Retina (tissue), 1 donor: ENCODE measurements around the gene PPFIA3.

ENCODE experiments used
- DNase-seq: peaks from one replicate; pipeline ENCODE4 v3.0.0-alpha.2; 2016

Gene PPFIA3

DNA sequence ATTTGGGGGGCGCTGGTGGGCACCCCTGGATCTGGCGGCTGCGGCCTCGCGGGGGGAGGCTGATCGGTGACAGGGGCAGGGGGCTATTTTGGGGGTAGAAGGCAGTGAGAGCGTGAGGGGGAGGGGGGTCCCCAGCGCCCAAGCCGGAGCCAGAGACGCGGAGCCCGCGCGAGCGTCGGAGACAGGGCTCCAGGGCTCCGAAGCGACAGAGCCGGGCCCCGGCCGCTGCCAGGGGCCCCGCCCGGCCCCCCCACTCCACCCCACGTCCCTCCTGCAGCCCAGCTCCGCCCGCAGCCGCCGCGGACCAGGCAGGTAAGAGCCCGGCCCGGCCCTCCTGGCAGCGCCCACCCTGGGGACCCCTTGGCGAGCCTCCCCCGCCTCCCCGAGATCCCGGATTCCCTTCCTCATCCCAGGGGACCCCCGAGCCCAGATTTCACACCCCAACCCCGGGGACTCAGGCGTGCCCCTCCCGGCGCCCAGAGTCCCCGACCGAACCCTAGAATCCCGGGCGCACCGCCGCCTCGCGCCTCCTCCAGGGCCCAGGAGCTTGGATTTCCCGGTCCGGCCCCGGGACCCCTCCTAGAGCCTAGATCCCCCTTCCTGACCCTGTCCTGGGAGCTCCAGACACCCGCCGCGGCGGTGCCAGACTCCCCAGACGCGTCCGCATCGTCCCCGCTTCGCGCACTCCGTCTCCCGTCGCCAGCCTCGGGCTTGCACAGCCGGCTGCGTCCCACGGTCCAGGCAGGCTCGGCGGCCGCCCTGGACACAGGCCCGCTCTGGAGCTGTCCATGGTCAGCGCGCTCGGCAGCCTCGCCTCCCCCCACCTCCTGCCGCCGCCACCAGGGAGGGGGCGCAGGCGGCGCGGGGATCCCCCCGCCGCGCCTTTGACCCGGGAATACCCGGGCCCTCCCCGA is at the start of gene PPFIA3:
Gene PPFIA3, plus strand, starts transcription at position 134 of the 914 bp plus-strand sequence. CDS start 8,330 bp downstream, outside the sequence.
- peak; percentile 80 for DNase-seq

DNA sequence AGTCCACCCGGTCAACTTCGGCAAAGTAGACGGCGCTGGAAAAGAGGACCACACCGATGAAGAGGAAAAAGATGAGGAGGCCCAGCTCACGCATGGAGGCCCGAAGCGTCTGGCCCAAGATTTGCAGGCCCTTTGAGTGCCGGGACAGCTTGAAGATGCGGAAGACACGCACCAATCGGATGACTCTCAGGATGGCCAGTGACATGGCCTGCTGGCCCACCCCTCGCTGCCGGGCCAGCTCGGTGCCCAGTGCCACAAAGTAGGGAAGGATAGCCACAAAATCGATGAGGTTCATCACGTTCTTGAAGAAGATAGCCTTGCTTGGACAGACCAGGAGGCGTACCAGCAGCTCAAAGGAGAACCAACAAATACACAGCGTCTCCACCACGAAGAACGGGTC is 48.9 kb upstream of the PPFIA3 start:
- no peak for DNase-seq

- DNase-seq, result peak; percentile 68
Observed at GRCh38 chr19:49071860-49072547, 47.3 kb upstream of the PPFIA3 start.

- no peak for DNase-seq
Observed at GRCh38 chr19:49073514-49074378, 45.6 kb upstream of the PPFIA3 start.

DNA sequence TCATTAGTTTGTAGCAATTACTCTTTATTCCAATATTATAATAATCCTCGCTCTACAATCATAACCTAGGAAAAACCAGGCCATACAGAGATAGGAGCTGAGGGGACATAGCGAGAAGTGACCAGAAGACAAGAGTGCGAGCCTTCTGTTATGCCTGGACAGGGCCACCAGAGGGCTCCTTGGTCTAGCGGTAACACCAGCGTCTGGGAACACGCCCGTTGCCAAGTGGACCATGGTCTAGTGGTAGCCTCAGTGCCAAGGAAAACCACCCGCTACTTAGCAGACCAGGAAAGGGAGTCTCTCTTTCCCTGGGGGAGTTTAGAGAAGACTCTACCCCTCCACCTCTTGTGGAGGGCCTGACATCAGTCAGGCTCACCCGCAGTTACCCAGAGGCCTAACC is 44.5 kb upstream of the PPFIA3 start:
- peak; percentile 63 for DNase-seq

DNA sequence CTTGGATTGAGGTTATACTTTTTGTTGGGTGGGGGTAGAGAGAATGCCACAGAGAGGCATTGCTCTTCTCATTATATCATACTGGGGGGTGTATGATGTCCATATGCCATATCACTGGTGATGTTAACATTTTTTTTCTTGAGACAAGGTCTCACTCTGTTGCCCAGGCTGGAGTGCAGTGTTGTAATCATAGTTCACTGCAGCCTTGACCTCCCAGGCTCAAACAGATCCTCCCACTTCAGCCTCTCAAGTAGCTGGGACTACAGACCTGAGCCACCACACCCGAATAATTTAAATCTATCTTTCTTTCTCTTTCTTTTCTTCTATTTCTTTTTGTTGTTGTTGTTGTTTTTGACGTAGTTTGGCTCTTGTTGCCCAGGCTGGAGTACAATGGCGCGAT is 39.0 kb upstream of the PPFIA3 start:
- DNase-seq, result no peak

DNA sequence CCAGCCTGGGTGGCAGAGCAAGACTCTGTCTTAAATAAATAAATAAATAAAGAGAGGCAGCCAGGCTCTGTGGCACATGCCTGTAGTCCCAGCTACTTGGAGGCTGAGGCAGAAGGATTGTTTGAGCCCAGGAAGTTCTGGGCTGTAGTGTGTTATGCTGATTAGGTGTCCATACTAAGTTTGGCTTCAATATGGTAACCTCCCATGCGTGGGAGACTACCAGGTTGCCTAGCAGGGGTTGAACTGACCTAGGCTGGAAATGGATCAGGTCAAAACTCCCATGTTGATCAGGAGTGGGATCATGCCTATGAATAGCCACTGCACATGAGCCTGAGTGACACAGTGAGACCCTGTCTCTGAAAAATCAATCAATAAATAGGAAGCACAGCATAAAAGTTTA is 38.1 kb upstream of the PPFIA3 start:
- DNase-seq, result no peak

DNA sequence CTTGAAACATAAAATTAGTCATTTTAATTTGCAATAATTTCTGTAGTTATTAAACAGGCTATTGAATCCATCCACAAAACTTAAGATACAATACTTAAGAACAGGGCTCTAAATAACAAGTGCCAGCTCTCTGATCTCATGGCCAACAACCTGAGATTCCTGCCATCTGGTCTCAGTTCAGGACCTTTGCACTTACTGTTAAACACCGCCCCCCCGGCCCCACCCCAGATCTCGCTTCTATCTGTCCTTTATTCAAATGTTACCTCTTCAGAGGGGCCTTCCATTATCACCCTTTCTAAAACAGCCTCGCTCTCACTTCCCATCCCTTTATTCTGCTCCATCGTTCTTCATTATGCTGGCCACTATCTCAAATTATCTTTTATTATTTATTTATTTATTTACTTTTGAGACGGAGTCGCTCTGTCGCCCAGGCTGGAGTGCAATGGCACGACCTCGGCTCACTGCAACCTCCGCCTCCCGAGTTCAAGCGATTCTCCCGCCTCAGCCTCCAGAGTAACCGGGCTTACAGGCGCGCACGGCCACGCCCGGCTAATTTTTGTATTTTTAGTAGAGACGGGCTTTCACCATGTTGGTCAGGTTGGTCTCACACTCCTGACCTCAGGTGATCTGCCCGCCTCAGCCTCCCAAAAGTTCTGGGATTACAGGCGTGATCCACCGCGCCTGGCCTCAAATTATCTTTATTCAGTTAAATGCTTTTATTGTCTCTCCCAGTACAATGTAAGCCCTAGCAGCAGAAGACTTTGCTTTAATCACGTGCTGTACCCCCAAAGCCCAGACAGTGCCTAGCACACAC is 34.9 kb upstream of the PPFIA3 start:
- no peak for DNase-seq

DNA sequence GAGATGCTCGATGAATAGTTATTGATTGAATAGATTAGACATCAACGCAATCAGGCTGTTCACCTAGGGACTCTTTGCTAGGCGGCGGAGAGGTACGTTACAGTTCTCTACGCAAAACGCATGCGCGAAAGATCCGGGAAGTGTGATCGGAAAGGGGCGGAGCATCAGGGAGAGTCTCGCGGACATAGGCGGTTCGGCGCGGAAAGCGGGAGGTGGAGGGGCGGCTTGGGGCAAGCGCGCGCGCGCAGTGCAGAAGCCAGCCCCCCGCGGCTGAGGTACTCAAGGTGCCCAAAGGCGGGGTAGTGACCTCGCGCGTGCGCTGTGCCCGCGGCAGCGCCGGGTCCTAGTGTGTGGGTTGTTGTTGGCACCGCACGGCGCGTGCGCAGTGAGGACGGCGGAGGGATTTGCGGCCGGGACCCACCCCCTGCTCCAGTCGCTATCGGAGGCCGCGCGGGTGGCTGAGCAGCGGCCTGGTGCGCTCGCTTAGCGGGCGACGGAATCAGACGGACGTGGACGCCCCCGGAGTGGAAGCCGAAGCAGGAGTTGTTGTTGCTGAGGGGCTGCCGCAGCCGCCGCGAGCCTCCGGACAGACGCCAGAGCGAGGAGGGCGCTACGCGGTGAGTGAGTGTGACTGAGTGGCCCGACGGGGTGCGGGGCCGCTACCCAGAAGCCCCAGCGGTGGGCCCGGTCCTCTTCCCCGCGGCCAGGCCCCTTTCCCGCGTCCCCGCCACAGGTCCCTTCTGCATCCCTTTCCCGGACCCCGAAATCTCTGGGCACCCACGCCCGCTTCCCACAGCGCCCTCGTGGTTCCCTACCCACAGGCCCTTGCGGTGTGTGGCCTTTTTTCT is 34.1 kb upstream of the PPFIA3 start, which contains the start of gene SNRNP70:
Gene SNRNP70, plus strand, starts transcription at position 432 of the 848 bp plus-strand sequence. CDS start 964 bp downstream, outside the sequence.
- DNase-seq, result peak; percentile 100

DNA sequence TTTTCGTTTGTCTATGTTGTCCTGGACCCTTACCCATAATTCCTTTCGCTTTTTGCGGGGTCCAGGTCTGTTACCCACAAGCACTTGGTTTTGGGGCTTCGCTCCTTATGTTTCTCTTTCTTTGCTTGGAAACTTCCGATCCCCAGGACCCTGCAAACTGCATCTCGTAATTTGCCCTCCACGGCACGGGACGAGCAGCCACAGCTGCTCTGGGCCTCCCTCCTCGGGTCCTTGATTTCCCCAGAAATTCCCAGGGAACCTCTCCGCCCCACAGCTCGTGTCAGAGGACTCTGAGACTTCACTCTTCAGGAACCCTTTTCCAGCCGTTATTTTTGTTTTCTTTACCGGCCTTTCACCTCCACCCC is 33.5 kb upstream of the PPFIA3 start:
- no peak for DNase-seq

DNA sequence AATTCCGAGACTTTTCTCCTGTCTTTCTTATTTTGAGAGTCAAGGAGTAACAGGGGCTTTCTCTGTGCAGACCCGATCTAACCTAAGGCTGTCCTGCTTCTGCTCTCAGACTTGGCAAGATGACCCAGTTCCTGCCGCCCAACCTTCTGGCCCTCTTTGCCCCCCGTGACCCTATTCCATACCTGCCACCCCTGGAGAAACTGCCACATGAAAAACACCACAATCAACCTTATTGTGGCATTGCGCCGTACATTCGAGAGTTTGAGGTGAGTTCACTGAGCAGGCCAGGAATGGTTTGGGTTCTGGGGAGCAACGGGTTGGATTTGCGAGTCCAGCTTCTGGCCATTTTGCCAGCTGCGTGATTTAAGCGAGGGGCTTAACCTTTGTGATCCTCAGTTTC is 33.0 kb upstream of the PPFIA3 start:
- DNase-seq, result no peak

- no peak for DNase-seq
Observed at GRCh38 chr19:49091391-49092038, 27.8 kb upstream of the PPFIA3 start.

DNA sequence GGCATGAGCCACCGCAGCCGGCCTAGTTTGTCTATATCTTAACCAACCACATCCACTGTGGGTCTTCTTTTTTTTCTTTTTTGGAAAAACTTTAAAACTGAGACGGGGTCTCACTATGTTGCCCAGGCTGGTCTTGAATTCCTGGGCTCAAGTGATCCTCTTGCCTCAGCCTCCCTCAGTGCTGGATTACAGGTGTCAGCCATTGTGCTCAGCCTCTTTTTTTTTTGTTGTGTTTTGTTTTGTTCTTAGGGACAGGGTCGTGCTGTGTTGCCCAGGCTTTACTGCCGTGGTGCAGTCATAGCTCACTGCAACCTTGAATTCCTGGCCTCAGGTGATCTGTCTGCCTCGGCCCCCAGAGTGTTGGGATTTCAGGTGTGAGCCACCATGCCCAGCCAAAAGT is 26.7 kb upstream of the PPFIA3 start:
- no peak for DNase-seq

DNA sequence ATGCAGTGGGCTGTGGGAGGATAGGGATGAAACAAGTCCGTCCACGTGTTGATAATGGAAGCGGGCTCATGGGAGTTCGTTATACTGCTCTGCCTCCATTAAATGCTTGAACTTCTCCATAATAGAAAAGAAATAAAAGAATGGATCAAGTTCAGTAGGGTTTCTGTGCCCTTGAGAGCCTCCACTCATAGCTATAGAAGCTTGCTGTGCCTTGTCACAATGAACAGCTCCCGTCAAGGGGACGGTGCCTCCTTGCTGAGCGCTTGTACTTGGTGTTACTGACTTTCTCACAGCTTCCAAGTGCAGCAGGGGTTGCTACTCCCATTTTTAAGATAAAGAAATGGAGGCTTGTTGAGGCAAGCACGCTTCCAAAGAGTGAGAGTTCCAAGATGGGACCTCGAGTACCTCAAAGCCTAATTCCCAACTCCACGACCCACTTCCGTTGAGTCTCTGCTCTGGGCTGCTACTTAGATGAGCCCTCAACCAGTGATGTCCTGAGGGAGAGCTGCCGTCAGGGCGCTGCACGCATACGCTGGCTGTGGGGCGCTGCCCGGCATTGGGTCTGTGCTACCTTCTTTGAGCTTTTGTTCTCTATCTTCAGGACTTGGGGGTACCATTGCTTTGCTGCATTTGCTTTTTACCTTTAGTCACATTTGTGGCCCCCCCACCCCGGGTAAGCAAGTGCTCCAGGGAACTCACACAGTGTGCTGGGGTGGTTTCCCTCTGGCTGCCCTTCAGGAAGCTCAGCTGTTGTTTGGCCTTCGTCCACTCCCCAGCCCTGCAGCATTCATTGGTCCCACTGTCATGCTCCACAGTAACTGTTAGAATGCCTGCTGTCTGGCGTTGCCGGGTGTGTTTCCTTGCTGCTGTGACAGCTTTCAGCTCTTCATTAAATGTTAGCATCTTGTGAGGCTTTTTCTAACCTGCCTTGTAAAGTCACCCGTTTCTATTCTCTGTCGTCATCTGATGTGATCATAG is 24.6 kb upstream of the PPFIA3 start:
- DNase-seq, result no peak

DNA sequence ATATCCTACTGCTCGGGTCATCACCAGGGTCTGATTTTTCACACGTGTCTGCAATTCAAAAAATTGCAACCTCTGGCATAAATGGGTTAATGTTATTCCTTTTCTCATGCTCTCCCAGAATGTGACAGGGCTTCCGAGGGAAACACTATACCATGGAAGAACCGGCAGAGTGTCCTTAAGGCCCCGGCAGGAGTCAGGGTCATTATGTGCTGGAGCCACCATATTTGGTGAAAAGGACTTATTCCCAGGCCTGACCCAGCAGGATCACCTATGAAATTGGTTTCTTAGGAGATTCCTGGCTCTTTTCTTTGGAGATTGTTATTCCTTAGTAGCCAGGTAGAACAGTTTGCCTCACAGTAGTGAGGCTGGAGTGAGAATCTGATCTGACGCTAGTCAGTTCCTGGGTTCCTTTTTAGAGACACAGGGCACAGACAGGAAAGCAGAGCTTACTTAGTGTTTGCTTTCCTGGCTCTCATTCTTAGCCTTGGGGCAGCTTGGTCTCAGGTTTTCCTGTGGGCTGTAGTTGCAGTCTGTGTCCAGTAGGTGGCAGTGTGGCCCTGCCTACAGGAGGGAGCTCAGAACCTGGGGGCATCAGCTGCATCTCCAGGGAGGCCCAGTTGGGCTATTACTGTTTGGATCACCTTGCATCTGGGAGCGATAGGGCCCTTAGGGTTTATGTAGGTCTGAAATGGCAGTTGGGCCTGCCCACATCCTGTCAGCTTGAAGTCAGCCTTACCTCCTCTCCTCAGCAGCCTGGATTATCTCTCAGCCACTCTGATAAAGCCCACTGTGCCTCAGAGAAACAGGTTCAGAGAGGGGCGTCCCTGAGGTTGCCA is 21.7 kb upstream of the PPFIA3 start:
- DNase-seq, result peak; percentile 82

DNA sequence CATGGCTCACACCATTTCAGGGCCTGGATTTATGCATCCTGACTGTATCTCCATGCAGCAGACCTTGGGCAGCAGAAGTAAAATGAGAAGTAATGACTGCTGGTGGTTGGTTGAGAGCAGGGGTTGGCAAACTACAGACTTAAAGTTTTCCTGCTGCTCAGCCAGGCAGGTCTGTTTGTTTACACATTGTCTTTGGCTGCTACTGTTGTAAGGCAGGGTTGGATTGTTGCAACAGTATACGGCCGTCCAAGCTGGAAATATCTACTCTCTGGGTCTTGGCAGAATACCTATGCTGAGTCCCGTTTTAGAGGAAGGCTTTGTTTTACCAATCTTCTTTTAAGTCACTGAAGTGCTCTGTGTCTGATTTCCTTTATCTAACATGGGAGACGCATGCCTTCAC is 20.5 kb upstream of the PPFIA3 start:
- DNase-seq, result no peak

- DNase-seq, result no peak
Observed at GRCh38 chr19:49101160-49101559, 18.2 kb upstream of the PPFIA3 start.

DNA sequence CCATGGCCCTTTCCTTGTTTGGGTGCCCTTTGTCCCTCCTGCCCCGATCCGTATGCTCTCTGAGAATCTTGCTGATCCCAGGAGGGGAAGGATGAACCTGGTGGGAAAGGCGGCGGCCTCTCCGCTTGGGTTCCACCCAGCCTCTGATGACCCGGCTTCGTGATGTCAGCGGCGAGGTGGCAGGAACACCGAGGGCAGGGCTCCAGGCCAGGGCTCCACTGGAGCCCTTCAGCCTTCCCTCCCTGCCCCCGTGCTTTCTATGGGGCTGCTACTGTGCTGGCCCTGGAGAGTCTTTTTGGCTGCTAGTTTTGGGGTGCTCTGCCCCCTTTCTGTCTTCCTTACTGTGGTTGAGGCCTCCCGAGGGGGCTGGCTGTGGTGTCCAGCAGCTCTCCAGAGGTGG is 17.0 kb upstream of the PPFIA3 start:
- DNase-seq, result no peak
